Sigmoid colon (tissue), 7 donors: ENCODE results near the gene COPS4. TPM values are rescaled to one million over a fixed set of nuclear protein-coding genes. Genes with fewer than 3 reads are reported as not detected.

ENCODE experiments used
- DNase-seq: peaks from one replicate; pipeline ENCODE4 v3.0.0-alpha.2; 2019
- H3K27ac ChIP-seq, 4 donors: fragments of 200-600 bp; sonication (generic); one replicate each; pipeline ENCODE4 v1.5.1; 2016 to 2019; ENCODE audit warnings: mild to moderate bottlenecking in 1 of 4
- H3K27me3 ChIP-seq, 3 donors: fragments of 200-600 bp; sonication (generic); one replicate each; pipeline ENCODE4 v1.5.1; 2019; ENCODE audit warnings: mild to moderate bottlenecking in 1 of 3
- H3K36me3 ChIP-seq, 4 donors: fragments of 200-600 bp; sonication (generic); one replicate each; pipeline ENCODE4 v1.5.1; 2016 to 2019
- H3K4me1 ChIP-seq, 4 donors: fragments of 200-600 bp; sonication (generic); one replicate each; pipeline ENCODE4 v1.5.1; 2017 to 2019
- H3K4me3 ChIP-seq, 4 donors: fragments of 200-600 bp; sonication (generic); one replicate each; pipeline ENCODE4 v1.5.1; 2017 to 2019; ENCODE audit warnings: mild to moderate bottlenecking in 2 of 4, moderate library complexity in 1 of 4
- H3K9me3 ChIP-seq, 4 donors: fragments of 200-600 bp in 3 of 4; sonication (generic) in 3 of 4; one replicate each; pipeline versions ENCODE4 v1.5.1 to v1.6.1; 2013 to 2019
- EP300 ChIP-seq, 4 donors: sonication (generic); formaldehyde crosslinking; IDR thresholded peaks; one replicate each; pipeline ENCODE4 v1.6.1; 2017; ENCODE audit warnings: antibody characterized with exemption in 4 of 4
- POLR2A ChIP-seq, 2 donors: fragments of 450-650 bp; IDR thresholded peaks; one replicate each; pipeline ENCODE4 v1.6.1; 2016; ENCODE audit warnings: antibody characterized with exemption in 2 of 2, mild to moderate bottlenecking in 2 of 2, moderate library complexity in 2 of 2
- POLR2AphosphoS5 ChIP-seq, 4 donors: sonication (generic); formaldehyde crosslinking; IDR thresholded peaks; one replicate each; pipeline ENCODE4 v1.6.1; 2017; ENCODE audit warnings: antibody characterized with exemption in 4 of 4
- WGBS, 2 donors: extraction: QIAGEN DNeasy Blood & Tissue Kit; methylation state at CpG; one replicate each; pipeline ENCODE4 v1.1.7; 2013; 5-methylcytosine and 5-hydroxymethylcytosine counted together
- intact Hi-C: fragments of 100-400 bp; cut with DNase I; formaldehyde crosslinking; loops from one replicate; pipeline ENCODE4 v1.15.1; 2023
- polyA plus RNA-seq, 3 donors: library from polyadenylated mRNA; stranded (reverse); fragments of 200-250 nt; gene quantifications; one replicate each; pipeline ENCODE4 v1.2.3, GENCODE V29; 2013
- total RNA-seq, 4 donors: library from RNA; depleted of rRNA; stranded (reverse); fragments of >200 nt; gene quantifications; one replicate each; pipeline ENCODE4 v1.1.0, GENCODE V29; 2016
- TF ChIP-seq, protein P1 (sequence below), 4 experiments: fragments of 450-650 bp in 3 of 4; fragments of 200-600 bp in 1 of 4; IDR thresholded peaks; one replicate each; pipeline ENCODE4 v1.5.1; 2016 to 2019; ENCODE audit warnings: antibody characterized with exemption in 4 of 4, mild to moderate bottlenecking in 3 of 4, moderate library complexity in 2 of 4
- donor health status: healthy with polysubstance abuse.
- donor health status: Bipolar disorder and iron deficiency.
- donor health status: healthy.

Gene COPS4
- total and polyA plus RNA-seq, 7 donors, result 28.9 to 64.6 (median 33.0) TPM

GRCh38 chr4:83112678-83113428, 77.9 kb downstream of the COPS4 start:
- no peak overlapping the region for H3K4me3 ChIP-seq
- DNase-seq, result no peak
- peaks cover 0 to 12% (median 7%) of the 10 kb centered on the region in 4 donors for H3K4me1 ChIP-seq
- intact Hi-C loops, result loop anchor here (5.0 kb wide), 1 partner anchor 41 kb away; no protein-coding TSS in a partner anchor
- no peaks in the 10 kb centered on the region for H3K9me3 ChIP-seq
- no peaks in the 10 kb centered on the region for H3K27me3 ChIP-seq
- WGBS, 2 donors, result 48 to 87% methylated on average over 16 of the region's 16 CpGs
- no peaks in the 10 kb centered on the region for H3K36me3 ChIP-seq
- TF ChIP-seq, protein P1, sequence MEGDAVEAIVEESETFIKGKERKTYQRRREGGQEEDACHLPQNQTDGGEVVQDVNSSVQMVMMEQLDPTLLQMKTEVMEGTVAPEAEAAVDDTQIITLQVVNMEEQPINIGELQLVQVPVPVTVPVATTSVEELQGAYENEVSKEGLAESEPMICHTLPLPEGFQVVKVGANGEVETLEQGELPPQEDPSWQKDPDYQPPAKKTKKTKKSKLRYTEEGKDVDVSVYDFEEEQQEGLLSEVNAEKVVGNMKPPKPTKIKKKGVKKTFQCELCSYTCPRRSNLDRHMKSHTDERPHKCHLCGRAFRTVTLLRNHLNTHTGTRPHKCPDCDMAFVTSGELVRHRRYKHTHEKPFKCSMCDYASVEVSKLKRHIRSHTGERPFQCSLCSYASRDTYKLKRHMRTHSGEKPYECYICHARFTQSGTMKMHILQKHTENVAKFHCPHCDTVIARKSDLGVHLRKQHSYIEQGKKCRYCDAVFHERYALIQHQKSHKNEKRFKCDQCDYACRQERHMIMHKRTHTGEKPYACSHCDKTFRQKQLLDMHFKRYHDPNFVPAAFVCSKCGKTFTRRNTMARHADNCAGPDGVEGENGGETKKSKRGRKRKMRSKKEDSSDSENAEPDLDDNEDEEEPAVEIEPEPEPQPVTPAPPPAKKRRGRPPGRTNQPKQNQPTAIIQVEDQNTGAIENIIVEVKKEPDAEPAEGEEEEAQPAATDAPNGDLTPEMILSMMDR (IDR thresholded peaks at IDR 0.05), result no peak
- no peak for TF ChIP-seq EP300 (IDR thresholded peaks at IDR 0.05)
- TF ChIP-seq POLR2A (IDR thresholded peaks at IDR 0.05), result no peak
- TF ChIP-seq POLR2AphosphoS5 (IDR thresholded peaks at IDR 0.05), result no peak
- H3K27ac ChIP-seq, result no peak overlapping the region

DNA sequence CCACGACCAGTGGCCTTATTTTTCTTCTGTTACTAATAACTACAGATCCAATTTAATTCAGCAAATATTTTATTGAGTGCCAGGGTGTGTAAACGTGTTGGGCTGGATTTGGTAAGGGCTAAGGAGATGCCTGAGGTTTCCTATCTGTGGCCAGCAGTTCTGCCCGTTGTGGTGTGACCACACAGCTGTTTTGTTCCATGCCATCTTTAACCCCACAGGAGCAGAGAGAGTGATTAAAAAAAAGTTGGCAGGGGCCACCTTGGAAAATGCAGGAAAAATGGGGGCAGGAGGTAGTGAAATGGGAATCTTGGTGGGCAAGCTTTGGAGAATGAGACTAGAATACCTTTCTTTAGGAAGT, 78.4 kb downstream of the COPS4 start:
- H3K9me3 ChIP-seq, result no peaks in the 10 kb centered on the region
- no peak overlapping the region for H3K27ac ChIP-seq
- DNase-seq, result no peak
- peaks cover 0 to 12% (median 7%) of the 10 kb centered on the region in 4 donors for H3K4me1 ChIP-seq
- WGBS, 2 donors, result 41 to 73% methylated on average over 3 of the region's 3 CpGs
- intact Hi-C loops, result loop anchor here (5.0 kb wide), 1 partner anchor 41 kb away; no protein-coding TSS in a partner anchor
- H3K27me3 ChIP-seq, result no peaks in the 10 kb centered on the region
- H3K4me3 ChIP-seq, result no peak overlapping the region
- TF ChIP-seq EP300 (IDR thresholded peaks at IDR 0.05) (no peak), POLR2A (IDR thresholded peaks at IDR 0.05) (no peak), POLR2AphosphoS5 (IDR thresholded peaks at IDR 0.05) (no peak)
- TF ChIP-seq, protein P1 (IDR thresholded peaks at IDR 0.05), result no peak
- no peaks in the 10 kb centered on the region for H3K36me3 ChIP-seq

DNA sequence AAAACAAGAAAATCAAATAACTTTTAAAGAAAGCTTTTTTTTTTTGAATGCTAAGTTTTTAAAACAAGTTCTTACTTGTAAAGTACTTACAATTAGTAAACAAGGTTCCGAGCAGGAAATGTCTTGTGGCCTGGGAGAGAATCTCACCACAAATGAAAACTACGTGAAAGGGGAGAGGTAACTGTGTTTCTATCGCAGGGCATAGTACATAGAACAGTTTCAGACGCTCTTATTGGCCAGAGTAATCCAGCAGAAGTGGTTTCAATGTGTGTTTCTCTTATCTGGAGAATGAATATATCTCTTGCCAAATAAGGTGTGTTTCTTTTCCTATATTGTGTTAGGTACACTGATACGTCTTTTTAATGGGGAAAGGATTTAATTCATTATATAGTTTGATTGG, 79.6 kb downstream of the COPS4 start, which contains the start of gene PLAC8:
Gene PLAC8 (minus strand): TSS at position 154 of the 400 bp plus-strand sequence. CDS start 6,808 bp downstream, outside the sequence.
- Histone ChIP-seq H3K27ac (no peak within 1 kb of the TSS), H3K4me3 (no peak within 1 kb of the TSS), H3K4me1 (peaks cover 0 to 8% (median 4%) of the 10 kb centered on the region in 4 donors), H3K27me3 (no peaks in the 10 kb centered on the region), H3K36me3 (no peaks in the 10 kb centered on the region), H3K9me3 (no peaks in the 10 kb centered on the region)
- TF ChIP-seq EP300 (IDR thresholded peaks at IDR 0.05), result no peak
- no peak for TF ChIP-seq POLR2AphosphoS5 (IDR thresholded peaks at IDR 0.05)
- TF ChIP-seq, protein P1 (IDR thresholded peaks at IDR 0.05), result no peak
- no peak for TF ChIP-seq POLR2A (IDR thresholded peaks at IDR 0.05)
- DNase-seq, result no peak
- intact Hi-C loops, result loop anchor here (5.0 kb wide), 1 partner anchor 42 kb away; no protein-coding TSS in a partner anchor
- 6 to 20% methylated on average over 5 of the region's 5 CpGs for WGBS, 2 donors

DNA sequence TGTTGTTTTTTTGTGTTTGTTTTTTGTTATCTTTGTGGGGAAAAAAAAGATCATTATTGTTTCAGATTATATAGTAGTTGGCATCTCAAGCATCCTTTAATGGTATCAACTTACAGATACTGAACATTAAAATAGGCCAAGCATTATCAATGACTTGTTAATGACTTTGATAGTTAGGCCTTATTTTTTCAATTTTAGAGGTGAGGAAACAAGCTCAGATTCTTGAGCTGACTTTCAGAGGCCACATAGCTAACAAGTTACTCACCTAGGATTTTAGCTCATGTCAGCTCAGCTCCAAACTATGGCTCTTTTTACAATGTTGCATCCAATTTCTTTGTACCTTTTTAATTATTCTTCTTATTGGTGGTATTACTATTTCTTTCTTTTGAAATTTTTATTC, 80.0 kb downstream of the COPS4 start:
- no peak overlapping the region for H3K27ac ChIP-seq
- no peak for DNase-seq
- no peaks in the 10 kb centered on the region for H3K27me3 ChIP-seq
- no peaks in the 10 kb centered on the region for H3K36me3 ChIP-seq
- peaks cover 0 to 6% (median 4%) of the 10 kb centered on the region in 4 donors for H3K4me1 ChIP-seq
- intact Hi-C loops, result loop anchor here (5.0 kb wide), 1 partner anchor 43 kb away; no protein-coding TSS in a partner anchor
- no peak for TF ChIP-seq POLR2A (IDR thresholded peaks at IDR 0.05)
- TF ChIP-seq POLR2AphosphoS5 (IDR thresholded peaks at IDR 0.05), result no peak
- TF ChIP-seq, protein P1 (IDR thresholded peaks at IDR 0.05), result no peak
- TF ChIP-seq EP300 (IDR thresholded peaks at IDR 0.05), result no peak
- no peak overlapping the region for H3K4me3 ChIP-seq
- H3K9me3 ChIP-seq, result no peaks in the 10 kb centered on the region
